ENCODE measurements around the gene METRN.

METRN gene

GRCh38 chr16:714558-715476, at the start of gene METRN:
TSS of gene METRN (plus strand) at chr16:715118. CDS start at chr16:715290, 172 bp downstream.
- DNase-seq = peak; percentile 89

- DNase-seq = no peak
Observed at GRCh38 chr16:666572-666971, 48.3 kb upstream of the METRN start.

DNA sequence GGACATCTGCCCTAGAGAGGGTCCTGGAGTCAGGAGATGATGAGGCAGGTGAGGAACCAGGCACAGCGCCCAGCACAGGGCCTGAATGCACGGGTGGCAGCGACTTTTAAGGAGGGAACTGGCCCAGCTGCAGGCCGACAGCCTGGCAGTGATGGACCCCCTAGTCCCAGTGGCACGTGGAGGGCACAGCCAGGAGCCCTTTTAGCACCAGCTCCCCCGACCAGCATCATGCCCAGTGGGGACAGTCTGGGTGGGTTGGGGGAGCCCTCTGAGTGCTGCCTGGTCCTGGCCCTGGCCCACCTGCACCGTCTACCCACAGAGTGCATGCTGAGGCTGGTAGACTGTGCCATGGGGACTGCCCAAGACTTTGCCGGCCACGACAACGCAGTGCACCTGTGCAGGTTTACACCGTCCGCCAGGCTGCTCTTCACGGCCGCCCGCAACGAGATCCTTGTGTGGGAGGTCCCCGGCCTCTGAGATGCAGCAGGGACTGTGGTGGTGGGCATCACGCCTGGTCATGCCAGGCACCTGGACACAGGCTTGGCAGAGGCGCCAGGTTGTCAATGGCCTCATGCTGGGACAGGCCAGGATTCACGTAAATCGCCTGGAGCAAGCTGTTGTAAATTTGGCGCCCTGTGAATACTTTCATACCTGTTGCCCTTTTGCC, 47.7 kb upstream of the METRN start:
- no peak for DNase-seq

DNA sequence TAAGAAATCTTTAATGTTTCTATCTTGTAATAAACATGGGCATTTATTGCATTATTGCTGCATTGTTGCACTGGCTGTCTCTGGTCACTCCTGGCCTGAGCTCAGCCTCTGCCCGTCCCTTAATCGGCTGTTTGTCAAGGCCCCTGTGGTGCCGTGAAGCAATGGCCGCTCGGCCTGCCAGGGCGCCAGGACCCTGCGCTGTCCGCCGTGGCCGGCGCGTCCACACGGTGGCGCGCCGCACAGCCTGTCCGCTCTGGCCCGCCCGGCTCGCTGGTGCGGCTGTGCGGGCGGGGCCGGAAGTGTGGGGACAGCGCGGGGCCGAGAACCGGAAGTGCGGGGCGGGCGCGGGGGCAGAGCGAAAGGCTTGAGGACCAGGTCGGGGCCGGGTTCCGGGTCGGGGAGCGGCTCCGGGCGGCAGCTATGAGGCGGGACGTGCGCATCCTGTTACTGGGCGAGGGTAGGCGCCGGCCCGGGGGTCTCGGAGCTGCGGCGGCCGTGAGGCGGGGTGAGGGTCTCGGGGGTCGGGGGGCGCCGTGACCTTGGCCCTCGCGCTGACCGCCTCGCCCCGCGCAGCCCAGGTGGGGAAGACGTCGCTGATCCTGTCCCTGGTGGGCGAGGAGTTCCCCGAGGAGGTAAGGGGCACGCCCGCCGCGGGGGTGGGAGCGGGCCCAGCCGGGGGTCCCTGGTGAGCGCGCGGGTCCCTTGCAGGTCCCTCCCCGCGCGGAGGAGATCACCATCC, 47.0 kb upstream of the METRN start, which contains the start of gene RHOT2:
RHOT2 (plus strand) TSS at position 353 of the 739 bp plus-strand sequence; CDS start at position 421, 68 bp downstream.
- DNase-seq = peak; percentile 95

DNA sequence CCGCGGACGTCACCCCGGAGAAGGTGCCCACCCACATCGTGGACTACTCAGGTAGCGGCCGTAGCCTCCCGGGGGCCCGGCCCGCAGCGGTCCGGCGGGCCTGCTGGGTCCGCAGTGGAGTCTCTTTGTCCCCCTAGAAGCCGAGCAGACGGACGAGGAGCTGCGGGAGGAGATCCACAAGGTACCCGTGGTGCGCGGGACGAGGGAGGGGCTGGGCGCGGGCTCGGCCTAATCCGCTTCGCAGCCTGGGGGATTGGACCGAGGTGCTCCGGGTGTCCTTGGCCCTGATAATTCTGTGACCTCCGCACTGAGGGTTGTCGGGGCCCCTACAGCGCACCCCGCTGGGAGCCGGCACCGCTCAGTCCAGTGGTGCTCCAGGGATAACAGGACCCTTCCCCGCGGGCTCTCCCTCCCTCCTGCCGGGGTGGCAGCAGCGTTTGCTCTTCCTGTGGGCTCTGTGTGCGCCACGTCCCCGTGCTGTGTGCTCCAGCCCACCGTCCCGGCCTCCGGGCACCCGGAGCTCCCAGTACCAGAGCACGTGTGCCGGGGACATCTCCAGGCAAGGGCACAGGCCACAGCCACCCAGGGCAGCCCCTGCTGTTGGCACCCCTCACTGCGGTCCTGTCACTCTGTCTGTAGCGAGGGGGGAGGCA, 46.3 kb upstream of the METRN start:
- DNase-seq = no peak

- DNase-seq = no peak
Observed at GRCh38 chr16:669666-670065, 45.3 kb upstream of the METRN start.

DNA sequence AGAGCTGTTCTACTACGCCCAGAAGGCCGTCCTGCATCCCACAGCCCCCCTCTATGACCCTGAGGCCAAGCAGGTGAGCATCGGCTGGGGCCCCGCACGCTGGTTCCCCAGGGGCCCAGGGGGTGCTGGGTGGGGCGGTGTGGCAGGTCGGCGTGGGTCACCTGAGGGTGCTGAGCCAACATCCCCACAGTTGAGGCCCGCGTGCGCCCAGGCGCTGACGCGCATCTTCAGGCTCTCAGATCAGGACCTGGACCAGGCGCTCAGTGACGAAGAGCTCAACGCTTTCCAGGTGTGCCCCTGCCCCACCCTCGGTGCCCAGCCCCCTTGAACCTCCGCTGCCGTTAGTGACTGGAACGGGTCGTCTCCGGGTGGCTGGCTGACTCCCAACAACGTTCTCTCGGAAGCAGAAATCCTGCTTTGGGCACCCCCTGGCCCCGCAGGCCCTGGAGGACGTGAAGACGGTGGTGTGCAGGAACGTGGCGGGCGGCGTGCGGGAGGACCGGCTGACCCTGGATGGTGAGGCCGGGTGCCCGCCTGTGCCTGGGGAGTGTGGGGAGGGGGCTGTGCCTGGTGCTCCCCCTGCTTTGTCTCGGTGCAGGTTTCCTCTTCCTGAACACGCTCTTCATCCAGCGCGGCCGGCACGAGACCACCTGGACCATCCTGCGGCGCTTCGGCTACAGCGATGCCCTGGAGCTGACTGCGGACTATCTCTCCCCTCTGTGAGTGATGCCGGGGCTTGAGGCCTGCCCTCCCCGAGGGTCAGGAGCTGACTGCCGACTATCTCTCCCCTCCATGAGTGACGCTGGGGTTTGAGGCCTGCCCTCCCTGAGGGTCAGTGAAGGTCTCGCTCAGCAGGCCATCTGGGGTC, 44.2 kb upstream of the METRN start:
- DNase-seq = no peak

- no peak for DNase-seq
Observed at GRCh38 chr16:671353-672131, 43.4 kb upstream of the METRN start.

- DNase-seq = no peak
Observed at GRCh38 chr16:672371-672770, 42.5 kb upstream of the METRN start.

GRCh38 chr16:672851-673250, 42.1 kb upstream of the METRN start:
- DNase-seq = no peak

GRCh38 chr16:673399-673991, 41.4 kb upstream of the METRN start:
- no peak for DNase-seq

DNA sequence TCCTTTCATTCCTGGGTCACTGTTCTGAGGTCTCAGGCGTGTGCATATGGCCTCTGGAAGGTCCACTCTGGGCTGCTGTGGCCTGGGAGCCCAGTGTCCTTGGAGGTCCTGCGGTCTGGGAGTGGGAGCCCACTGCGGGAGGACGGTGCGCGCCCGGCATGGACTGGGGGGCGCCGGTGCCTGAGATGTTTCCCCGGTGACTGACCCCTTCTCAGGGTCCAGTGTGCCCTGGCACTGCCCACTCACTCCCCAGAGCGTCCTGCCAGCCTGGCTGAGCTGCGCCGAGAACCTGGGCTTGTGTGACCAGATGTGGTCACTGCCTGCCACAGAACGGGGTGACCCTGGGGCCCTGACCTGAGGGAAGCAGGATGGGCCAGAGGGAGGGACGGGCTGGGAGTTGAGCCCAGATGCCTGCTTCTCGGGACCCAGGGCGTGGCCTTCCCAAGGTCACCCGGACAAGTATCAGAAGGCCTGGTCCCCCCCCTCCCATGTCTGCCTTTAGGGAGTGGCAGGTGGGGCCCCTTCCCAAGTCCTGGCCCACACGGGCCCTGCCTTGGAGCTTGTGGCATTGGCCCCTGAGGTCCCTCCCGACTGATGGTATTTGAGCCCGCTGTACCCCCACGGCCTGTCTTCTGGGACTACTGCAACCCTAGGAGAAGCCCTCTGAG, 40.6 kb upstream of the METRN start:
- DNase-seq = no peak

GRCh38 chr16:674968-675883, 39.7 kb upstream of the METRN start, which contains the start of gene RHBDL1:
TSS of gene RHBDL1 (plus strand) at chr16:675671. CDS start at chr16:675791, 120 bp downstream.
- no peak for DNase-seq

DNA sequence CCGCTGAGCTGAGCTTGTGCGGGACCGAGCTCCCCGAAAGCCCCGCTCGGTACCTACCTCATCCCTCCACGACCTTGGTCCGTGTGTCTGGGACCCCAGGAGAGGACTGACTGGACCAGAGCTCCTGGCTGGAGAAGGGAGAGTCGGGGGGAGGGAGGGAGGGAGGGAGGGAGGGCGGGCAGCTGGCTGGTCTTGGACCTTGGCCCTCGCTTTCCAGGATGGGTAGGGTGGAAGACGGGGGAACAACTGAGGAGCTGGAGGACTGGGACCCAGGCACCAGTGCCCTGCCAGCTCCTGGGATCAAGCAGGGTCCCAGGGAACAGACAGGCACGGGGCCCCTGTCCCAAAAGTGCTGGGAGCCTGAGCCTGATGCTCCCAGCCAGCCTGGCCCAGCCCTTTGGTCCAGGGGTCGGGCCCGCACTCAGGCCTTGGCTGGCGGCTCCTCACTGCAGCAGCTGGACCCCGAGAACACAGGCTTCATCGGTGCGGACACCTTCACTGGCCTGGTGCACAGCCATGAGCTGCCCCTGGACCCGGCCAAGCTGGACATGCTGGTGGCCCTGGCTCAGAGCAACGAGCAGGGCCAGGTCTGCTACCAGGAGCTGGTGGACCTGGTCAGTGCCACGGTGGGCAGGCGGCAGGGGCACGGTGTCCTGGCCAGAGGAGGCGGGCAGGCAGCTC, 38.9 kb upstream of the METRN start:
- no peak for DNase-seq

GRCh38 chr16:676565-676902, 38.4 kb upstream of the METRN start:
- DNase-seq = no peak

GRCh38 chr16:676913-677312, 38.0 kb upstream of the METRN start:
- no peak for DNase-seq

- DNase-seq = no peak
Observed at GRCh38 chr16:677316-678190, 37.4 kb upstream of the METRN start.

Data from activated CD4-positive, alpha-beta T cell treated with anti-CD3 and anti-CD28 coated beads, Interleukin-2, amount 50 U/mL, for 16 hours (primary cell).